ENCODE results near the gene SDK1. TPM values are rescaled to one million over a fixed set of nuclear protein-coding genes. Genes with fewer than 3 reads are reported as not detected.
A peak's percentile ranks its signal among the peaks of the same experiment; 100 is the strongest.

SDK1 gene
- total and polyA plus RNA-seq, 2 donors, result 3.2 to 7.8 TPM

DNA sequence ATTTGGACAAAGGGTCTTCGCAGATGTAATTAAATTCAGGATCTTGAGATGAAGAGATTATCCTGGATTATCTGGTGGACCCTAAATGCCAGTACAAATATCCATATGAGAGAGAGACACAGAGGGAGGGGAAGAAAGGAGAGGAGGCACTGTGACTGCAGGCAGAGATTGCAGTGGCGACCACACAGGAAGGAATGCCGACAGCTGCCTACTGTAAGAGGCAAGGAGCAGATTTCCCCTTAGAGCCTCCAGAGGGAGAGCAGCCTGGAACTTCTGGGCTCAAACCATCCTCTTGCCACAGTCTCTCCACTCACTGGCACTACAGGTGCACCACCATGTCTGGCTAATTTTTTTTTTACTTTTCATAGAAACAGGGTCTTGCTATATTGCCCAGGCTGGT lies 152.3 kb downstream of the SDK1 start:
- WGBS, result 67% methylated on average over 3 of the region's 3 CpGs
- H3K9me3 ChIP-seq (ENCODE audit: control insufficient read depth in 2 of 2, insufficient read depth in 1 of 2, low read length in 1 of 2), result no peaks in the 10 kb centered on the region
- no peak for DNase-seq (ENCODE audit: low read depth in 6 of 9, low spot score in 9 of 9)
- H3K27ac ChIP-seq (ENCODE audit: low read depth in 1 of 2, low read length in 1 of 2), result no peak overlapping the region
- H3K4me1 ChIP-seq (ENCODE audit: control insufficient read depth in 2 of 2, insufficient read depth in 2 of 2, low read length in 2 of 2), result no peaks in the 10 kb centered on the region
- H3K27me3 ChIP-seq (ENCODE audit: control insufficient read depth in 2 of 2, insufficient read depth in 1 of 2, low read length in 1 of 2), result no peaks in the 10 kb centered on the region
- no peak overlapping the region for H3K4me3 ChIP-seq (ENCODE audit: low read length in 2 of 2)
- H3K36me3 ChIP-seq (ENCODE audit: control insufficient read depth in 2 of 2, insufficient read depth in 2 of 2, low read length in 1 of 2), result no peaks in the 10 kb centered on the region

DNA sequence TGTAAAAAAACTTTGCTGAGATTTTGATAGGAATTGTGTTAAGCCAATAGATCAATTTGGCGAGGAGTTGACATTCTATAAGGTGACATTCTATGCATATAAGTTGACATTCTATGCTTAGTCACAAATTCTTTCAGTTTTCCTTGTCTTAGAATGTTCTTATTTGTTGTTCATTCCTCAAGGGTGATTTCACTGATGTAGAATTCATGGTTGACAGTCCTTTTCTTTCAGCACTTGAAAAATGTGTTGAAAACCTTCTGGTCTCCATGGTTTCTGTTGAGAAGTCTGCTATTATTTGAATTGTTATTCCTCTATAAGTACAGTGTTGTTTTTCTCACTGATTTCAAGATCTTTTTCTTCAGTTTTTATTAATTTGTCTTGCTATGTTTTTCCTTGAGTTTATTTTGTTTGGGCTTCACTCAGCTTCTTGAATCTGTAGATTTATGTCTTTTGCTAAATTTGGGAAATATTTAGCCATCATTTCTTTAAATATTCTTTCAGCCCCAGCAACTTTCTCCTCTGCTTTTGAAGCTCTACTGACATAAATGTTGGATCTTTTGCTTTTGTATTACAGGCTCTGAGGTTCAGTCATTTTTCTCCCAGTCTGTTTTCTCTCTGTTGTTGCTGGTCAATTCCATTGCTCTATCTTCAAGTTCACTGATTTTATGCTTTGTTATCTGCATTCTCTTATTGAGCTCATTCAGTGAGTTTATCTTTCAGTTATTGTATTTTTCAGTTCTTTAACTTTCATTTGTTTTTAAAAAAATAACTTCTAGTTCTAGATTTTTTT lies 154.9 kb downstream of the SDK1 start:
- H3K4me1 ChIP-seq (ENCODE audit: control insufficient read depth in 2 of 2, insufficient read depth in 2 of 2, low read length in 2 of 2), result no peaks in the 10 kb centered on the region
- no peak overlapping the region for H3K27ac ChIP-seq (ENCODE audit: low read depth in 1 of 2, low read length in 1 of 2)
- H3K36me3 ChIP-seq (ENCODE audit: control insufficient read depth in 2 of 2, insufficient read depth in 2 of 2, low read length in 1 of 2), result no peaks in the 10 kb centered on the region
- no peak overlapping the region for H3K4me3 ChIP-seq (ENCODE audit: low read length in 2 of 2)
- H3K9me3 ChIP-seq (ENCODE audit: control insufficient read depth in 2 of 2, insufficient read depth in 1 of 2, low read length in 1 of 2), result no peaks in the 10 kb centered on the region
- H3K27me3 ChIP-seq (ENCODE audit: control insufficient read depth in 2 of 2, insufficient read depth in 1 of 2, low read length in 1 of 2), result no peaks in the 10 kb centered on the region
- DNase-seq (ENCODE audit: low read depth in 6 of 9, low spot score in 9 of 9), result no peak
- 92% methylated on average over 1 of the region's 1 CpG for WGBS

DNA sequence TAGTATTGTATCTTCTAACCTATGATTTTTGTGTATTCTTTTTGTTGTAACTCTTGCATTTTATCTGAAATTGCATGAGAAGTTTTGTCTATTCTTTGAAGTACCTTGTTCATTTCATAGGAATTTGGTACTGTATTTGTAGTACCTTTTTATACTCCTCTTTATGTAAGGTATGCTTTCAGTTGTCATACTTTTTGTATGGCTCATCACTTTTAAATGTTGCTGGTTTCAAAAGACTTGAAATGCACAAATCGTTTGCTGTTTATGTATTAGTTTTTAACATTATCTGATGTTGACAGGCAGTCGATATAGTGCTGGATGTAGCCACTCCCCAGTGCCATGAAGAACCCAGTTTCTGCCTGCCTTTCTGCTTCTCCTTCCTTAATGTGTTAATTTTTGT lies 158.1 kb downstream of the SDK1 start:
- Histone ChIP-seq H3K27ac (ENCODE audit: low read depth in 1 of 2, low read length in 1 of 2) (no peak overlapping the region), H3K27me3 (ENCODE audit: control insufficient read depth in 2 of 2, insufficient read depth in 1 of 2, low read length in 1 of 2) (no peaks in the 10 kb centered on the region), H3K9me3 (ENCODE audit: control insufficient read depth in 2 of 2, insufficient read depth in 1 of 2, low read length in 1 of 2) (no peaks in the 10 kb centered on the region), H3K4me1 (ENCODE audit: control insufficient read depth in 2 of 2, insufficient read depth in 2 of 2, low read length in 2 of 2) (peaks cover 0 to 7% of the 10 kb centered on the region in 2 donors), H3K4me3 (ENCODE audit: low read length in 2 of 2) (no peak overlapping the region), H3K36me3 (ENCODE audit: control insufficient read depth in 2 of 2, insufficient read depth in 2 of 2, low read length in 1 of 2) (no peaks in the 10 kb centered on the region)
- no peak for DNase-seq (ENCODE audit: low read depth in 6 of 9, low spot score in 9 of 9)
- 92% methylated on average over 2 of the region's 2 CpGs for WGBS

DNA sequence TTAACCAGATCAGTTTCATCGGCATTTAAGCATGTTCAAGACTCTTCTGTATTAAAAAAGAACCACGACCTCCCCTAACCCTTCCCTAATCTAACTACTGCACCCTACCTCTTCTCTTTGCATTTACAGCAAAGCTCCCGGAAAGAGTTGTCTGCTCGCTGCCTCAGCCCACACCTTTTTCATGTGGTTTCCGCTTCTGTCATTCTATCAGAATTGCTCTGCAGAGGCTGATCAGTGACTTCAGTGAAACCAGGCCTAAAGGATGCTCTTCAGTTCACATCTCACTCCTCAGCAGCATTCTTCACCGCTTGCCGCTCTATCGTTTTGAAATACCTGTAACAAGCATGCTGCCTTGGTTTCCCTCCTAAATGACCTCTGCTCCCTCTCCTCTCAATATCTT lies 160.9 kb downstream of the SDK1 start:
- peaks cover 0 to 7% of the 10 kb centered on the region in 2 donors for H3K4me1 ChIP-seq (ENCODE audit: control insufficient read depth in 2 of 2, insufficient read depth in 2 of 2, low read length in 2 of 2)
- no peaks in the 10 kb centered on the region for H3K9me3 ChIP-seq (ENCODE audit: control insufficient read depth in 2 of 2, insufficient read depth in 1 of 2, low read length in 1 of 2)
- H3K4me3 ChIP-seq (ENCODE audit: low read length in 2 of 2), result no peak overlapping the region
- H3K27me3 ChIP-seq (ENCODE audit: control insufficient read depth in 2 of 2, insufficient read depth in 1 of 2, low read length in 1 of 2), result no peaks in the 10 kb centered on the region
- no peaks in the 10 kb centered on the region for H3K36me3 ChIP-seq (ENCODE audit: control insufficient read depth in 2 of 2, insufficient read depth in 2 of 2, low read length in 1 of 2)
- 51% methylated on average over 8 of the region's 8 CpGs for WGBS
- no peak overlapping the region for H3K27ac ChIP-seq (ENCODE audit: low read depth in 1 of 2, low read length in 1 of 2)
- DNase-seq (ENCODE audit: low read depth in 6 of 9, low spot score in 9 of 9), result peak; percentile 40 to 90 (median 67)

DNA sequence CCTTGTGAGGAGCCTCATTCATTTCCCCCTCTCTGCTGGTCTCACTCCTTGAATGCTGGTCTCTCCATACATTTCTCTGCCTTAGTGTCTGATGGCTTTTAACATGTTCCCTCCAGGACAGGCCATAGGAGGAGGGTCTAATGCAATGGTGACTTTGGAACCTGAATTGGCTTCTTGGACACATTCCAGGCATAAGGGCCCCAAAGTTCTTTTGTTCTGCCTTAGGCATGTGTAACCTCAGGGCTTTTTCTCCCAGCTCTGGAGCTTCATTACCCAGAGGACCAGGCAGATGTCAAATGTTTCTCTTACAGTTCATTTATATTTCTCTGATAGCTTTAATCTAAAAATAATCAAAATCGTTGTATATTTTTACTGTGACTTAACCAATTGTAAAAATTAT lies 162.6 kb downstream of the SDK1 start:
- Histone ChIP-seq H3K36me3 (ENCODE audit: control insufficient read depth in 2 of 2, insufficient read depth in 2 of 2, low read length in 1 of 2) (no peaks in the 10 kb centered on the region), H3K9me3 (ENCODE audit: control insufficient read depth in 2 of 2, insufficient read depth in 1 of 2, low read length in 1 of 2) (no peaks in the 10 kb centered on the region), H3K27ac (ENCODE audit: low read depth in 1 of 2, low read length in 1 of 2) (no peak overlapping the region), H3K27me3 (ENCODE audit: control insufficient read depth in 2 of 2, insufficient read depth in 1 of 2, low read length in 1 of 2) (no peaks in the 10 kb centered on the region), H3K4me1 (ENCODE audit: control insufficient read depth in 2 of 2, insufficient read depth in 2 of 2, low read length in 2 of 2) (peaks cover 0 to 7% of the 10 kb centered on the region in 2 donors), H3K4me3 (ENCODE audit: low read length in 2 of 2) (no peak overlapping the region)
- 96% methylated on average over 1 of the region's 1 CpG for WGBS
- no peak for DNase-seq (ENCODE audit: low read depth in 6 of 9, low spot score in 9 of 9)

DNA sequence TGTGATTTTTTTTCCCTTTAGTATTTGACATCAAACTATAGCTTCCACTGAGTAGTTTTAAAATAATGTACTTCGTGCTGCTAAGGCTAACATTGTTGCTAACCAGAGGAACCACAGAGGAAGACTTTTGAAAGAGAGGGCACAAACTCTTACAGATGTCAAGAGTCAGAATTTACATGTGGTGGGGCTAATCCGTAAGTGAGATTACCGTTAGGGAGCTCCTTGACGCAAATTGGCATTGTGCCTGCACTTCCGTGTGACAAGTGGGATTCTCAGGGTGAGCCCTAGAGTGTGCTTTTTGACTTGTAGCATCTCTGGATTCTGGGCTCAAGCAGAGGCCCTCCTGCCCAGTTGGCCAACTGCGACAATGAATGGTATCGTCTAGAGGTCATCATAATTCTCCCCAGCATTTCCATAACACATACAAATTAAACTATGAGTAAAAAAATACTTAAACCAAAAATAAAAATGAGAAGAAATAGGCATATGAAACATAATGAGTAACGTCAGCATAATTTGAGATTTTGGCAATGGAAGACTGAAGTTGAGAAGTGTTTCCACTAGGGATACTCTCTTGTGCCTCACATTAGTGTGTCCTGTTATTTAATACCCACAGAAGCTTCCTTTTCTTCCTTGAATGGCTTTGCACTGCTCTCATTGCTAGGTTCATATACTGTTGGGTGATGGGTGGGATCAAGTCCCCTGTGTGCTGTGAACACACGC lies 164.0 kb downstream of the SDK1 start:
- Histone ChIP-seq H3K36me3 (ENCODE audit: control insufficient read depth in 2 of 2, insufficient read depth in 2 of 2, low read length in 1 of 2) (no peaks in the 10 kb centered on the region), H3K27ac (ENCODE audit: low read depth in 1 of 2, low read length in 1 of 2) (no peak overlapping the region), H3K27me3 (ENCODE audit: control insufficient read depth in 2 of 2, insufficient read depth in 1 of 2, low read length in 1 of 2) (no peaks in the 10 kb centered on the region), H3K4me1 (ENCODE audit: control insufficient read depth in 2 of 2, insufficient read depth in 2 of 2, low read length in 2 of 2) (peaks cover 0 to 7% of the 10 kb centered on the region in 2 donors), H3K4me3 (ENCODE audit: low read length in 2 of 2) (no peak overlapping the region), H3K9me3 (ENCODE audit: control insufficient read depth in 2 of 2, insufficient read depth in 1 of 2, low read length in 1 of 2) (no peaks in the 10 kb centered on the region)
- no peak for DNase-seq (ENCODE audit: low read depth in 6 of 9, low spot score in 9 of 9)
- WGBS, result 93% methylated on average over 9 of the region's 9 CpGs

GRCh38 chr7:3466261-3466660 lies 165.2 kb downstream of the SDK1 start:
- Histone ChIP-seq H3K27ac (ENCODE audit: low read depth in 1 of 2, low read length in 1 of 2) (no peak overlapping the region), H3K36me3 (ENCODE audit: control insufficient read depth in 2 of 2, insufficient read depth in 2 of 2, low read length in 1 of 2) (no peaks in the 10 kb centered on the region), H3K4me3 (ENCODE audit: low read length in 2 of 2) (no peak overlapping the region), H3K4me1 (ENCODE audit: control insufficient read depth in 2 of 2, insufficient read depth in 2 of 2, low read length in 2 of 2) (peaks cover 0 to 7% of the 10 kb centered on the region in 2 donors), H3K9me3 (ENCODE audit: control insufficient read depth in 2 of 2, insufficient read depth in 1 of 2, low read length in 1 of 2) (no peaks in the 10 kb centered on the region), H3K27me3 (ENCODE audit: control insufficient read depth in 2 of 2, insufficient read depth in 1 of 2, low read length in 1 of 2) (no peaks in the 10 kb centered on the region)
- 96% methylated on average over 4 of the region's 4 CpGs for WGBS
- DNase-seq (ENCODE audit: low read depth in 6 of 9, low spot score in 9 of 9), result no peak

GRCh38 chr7:3469641-3470040 lies 168.6 kb downstream of the SDK1 start:
- WGBS, result 91% methylated on average over 3 of the region's 3 CpGs
- Histone ChIP-seq H3K9me3 (ENCODE audit: control insufficient read depth in 2 of 2, insufficient read depth in 1 of 2, low read length in 1 of 2) (no peaks in the 10 kb centered on the region), H3K27ac (ENCODE audit: low read depth in 1 of 2, low read length in 1 of 2) (no peak overlapping the region), H3K36me3 (ENCODE audit: control insufficient read depth in 2 of 2, insufficient read depth in 2 of 2, low read length in 1 of 2) (no peaks in the 10 kb centered on the region), H3K4me1 (ENCODE audit: control insufficient read depth in 2 of 2, insufficient read depth in 2 of 2, low read length in 2 of 2) (no peaks in the 10 kb centered on the region), H3K4me3 (ENCODE audit: low read length in 2 of 2) (no peak overlapping the region), H3K27me3 (ENCODE audit: control insufficient read depth in 2 of 2, insufficient read depth in 1 of 2, low read length in 1 of 2) (no peaks in the 10 kb centered on the region)
- no peak for DNase-seq (ENCODE audit: low read depth in 6 of 9, low spot score in 9 of 9)

DNA sequence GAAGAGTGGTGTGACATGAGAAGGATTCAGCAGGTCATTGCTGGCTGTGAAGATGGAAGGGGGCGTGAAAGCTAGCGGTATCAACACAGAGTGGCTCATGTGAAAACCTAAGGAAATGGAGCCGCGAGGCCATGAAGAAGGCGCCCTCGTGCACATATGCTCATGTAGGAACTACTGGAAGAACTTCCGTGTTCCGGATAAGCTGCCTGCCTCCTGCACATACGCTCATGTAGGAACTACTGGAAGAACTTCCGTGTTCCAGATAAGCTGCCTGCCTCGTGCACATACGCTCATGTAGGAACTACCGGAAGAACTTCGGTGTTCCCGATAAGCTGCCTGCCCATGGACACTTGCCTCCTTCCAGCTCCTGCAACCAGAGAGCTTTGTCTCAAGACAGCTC lies 179.1 kb downstream of the SDK1 start:
- WGBS, result 97% methylated on average over 15 of the region's 15 CpGs
- Histone ChIP-seq H3K27me3 (ENCODE audit: control insufficient read depth in 2 of 2, insufficient read depth in 1 of 2, low read length in 1 of 2) (peaks cover 0 to 2% of the 10 kb centered on the region in 2 donors), H3K27ac (ENCODE audit: low read depth in 1 of 2, low read length in 1 of 2) (no peak overlapping the region), H3K4me3 (ENCODE audit: low read length in 2 of 2) (no peak overlapping the region), H3K36me3 (ENCODE audit: control insufficient read depth in 2 of 2, insufficient read depth in 2 of 2, low read length in 1 of 2) (no peaks in the 10 kb centered on the region), H3K9me3 (ENCODE audit: control insufficient read depth in 2 of 2, insufficient read depth in 1 of 2, low read length in 1 of 2) (no peaks in the 10 kb centered on the region), H3K4me1 (ENCODE audit: control insufficient read depth in 2 of 2, insufficient read depth in 2 of 2, low read length in 2 of 2) (no peaks in the 10 kb centered on the region)
- no peak for DNase-seq (ENCODE audit: low read depth in 6 of 9, low spot score in 9 of 9)

Data from thymus (tissue), 11 donors.